Activated CD4-positive, alpha-beta T cell treated with anti-CD3 and anti-CD28 coated beads, Interleukin-2, amount 10 ng/mL, durations not matched to agents 24 days and 14 days (primary cell): Measurements from ENCODE around the gene KRT5. TPM values are rescaled to one million over a fixed set of nuclear protein-coding genes. Genes with fewer than 3 reads are reported as not detected.
"Not testable (repeated sequence)": the region's sequence is repeated elsewhere in the genome, so short reads cannot be mapped to it uniquely, and the experiment has no call there.

Experiments
- DNase-seq: peaks from one replicate; pipeline ENCODE4 v3.0.0; 2022
- H3K27ac Mint-ChIP-seq: one replicate; pipeline ENCODE4 v1.8.0; 2022; ENCODE audit warnings: mild to moderate bottlenecking, mixed read lengths
- H3K27me3 Mint-ChIP-seq: one replicate; pipeline ENCODE4 v1.8.0; 2022; ENCODE audit warnings: mixed read lengths
- H3K36me3 Mint-ChIP-seq: one replicate; pipeline ENCODE4 v1.8.0; 2022; ENCODE audit warnings: low read depth, mild to moderate bottlenecking, mixed read lengths
- H3K4me1 Mint-ChIP-seq: one replicate; pipeline ENCODE4 v1.8.0; 2021; ENCODE audit warnings: mixed read lengths
- H3K4me3 Mint-ChIP-seq: one replicate; pipeline ENCODE4 v1.8.0; 2022; ENCODE audit warnings: mild to moderate bottlenecking, moderate library complexity, mixed read lengths
- H3K9me3 Mint-ChIP-seq: one replicate; pipeline ENCODE4 v1.8.0; 2021; ENCODE audit warnings: mixed read lengths
- intact Hi-C: fragments of 100-400 bp; cut with micrococcal nuclease; formaldehyde crosslinking; loops from one replicate; pipeline ENCODE4 v1.15.1; 2023
- total RNA-seq: library from RNA; stranded (reverse); gene quantifications from 2 replicates; pipeline ENCODE4 v1.2.3, GENCODE V29; 2022

The KRT5 gene
- total RNA-seq, 1 donor from 2014 or later, result not detected

DNA sequence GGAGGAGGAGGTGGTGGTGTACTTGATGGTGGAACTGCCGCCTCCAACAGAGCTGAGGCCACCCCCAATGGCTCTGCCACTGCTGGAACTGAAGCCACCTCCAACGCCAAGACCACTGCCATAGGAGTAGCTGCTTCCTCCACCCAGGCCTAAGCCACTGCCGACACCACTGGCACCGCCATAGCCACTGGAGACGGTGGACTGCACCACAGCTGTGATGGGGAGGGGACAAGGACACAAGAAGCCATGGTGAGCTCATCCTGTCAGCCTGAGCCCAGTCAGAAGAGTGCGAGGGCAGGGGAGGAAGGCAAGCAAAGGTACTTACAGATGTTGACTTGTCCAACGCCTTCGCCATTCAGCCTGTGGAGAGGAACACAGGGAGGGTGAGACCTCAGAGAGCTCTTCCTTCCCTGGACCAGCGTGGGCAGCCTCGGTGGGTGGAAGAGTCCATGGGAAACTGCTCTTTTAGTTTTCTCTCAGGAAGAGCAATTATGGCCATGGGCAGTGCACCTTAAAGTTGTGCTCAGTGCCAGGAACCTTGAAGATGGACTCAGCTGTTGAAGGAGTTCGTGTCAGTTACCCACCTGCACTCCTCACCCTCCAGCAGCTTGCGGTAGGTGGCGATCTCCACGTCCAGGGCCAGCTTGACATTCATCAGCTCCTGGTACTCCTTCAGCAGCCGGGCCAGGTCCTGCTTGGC, 32.3 kb downstream of the KRT5 start:
- intact Hi-C loops, H3K4me3 Mint-ChIP-seq, H3K36me3 Mint-ChIP-seq, H3K4me1 Mint-ChIP-seq, H3K9me3 Mint-ChIP-seq, H3K27ac Mint-ChIP-seq, DNase-seq: not testable (repeated sequence)
- H3K27me3 Mint-ChIP-seq, result peaks cover 32% of the 10 kb centered on the region

- H3K27ac Mint-ChIP-seq, result no peak overlapping the region
- H3K4me1 Mint-ChIP-seq, result no peaks in the 10 kb centered on the region
- intact Hi-C loops, result no loop called here
- no peaks in the 10 kb centered on the region for H3K36me3 Mint-ChIP-seq
- H3K27me3 Mint-ChIP-seq, result peaks cover 36% of the 10 kb centered on the region
- no peak overlapping the region for H3K4me3 Mint-ChIP-seq
- no peak for DNase-seq
- no peaks in the 10 kb centered on the region for H3K9me3 Mint-ChIP-seq
These were observed 33.0 kb downstream of the KRT5 start for GRCh38 chr12:52487211-52487610.

DNA sequence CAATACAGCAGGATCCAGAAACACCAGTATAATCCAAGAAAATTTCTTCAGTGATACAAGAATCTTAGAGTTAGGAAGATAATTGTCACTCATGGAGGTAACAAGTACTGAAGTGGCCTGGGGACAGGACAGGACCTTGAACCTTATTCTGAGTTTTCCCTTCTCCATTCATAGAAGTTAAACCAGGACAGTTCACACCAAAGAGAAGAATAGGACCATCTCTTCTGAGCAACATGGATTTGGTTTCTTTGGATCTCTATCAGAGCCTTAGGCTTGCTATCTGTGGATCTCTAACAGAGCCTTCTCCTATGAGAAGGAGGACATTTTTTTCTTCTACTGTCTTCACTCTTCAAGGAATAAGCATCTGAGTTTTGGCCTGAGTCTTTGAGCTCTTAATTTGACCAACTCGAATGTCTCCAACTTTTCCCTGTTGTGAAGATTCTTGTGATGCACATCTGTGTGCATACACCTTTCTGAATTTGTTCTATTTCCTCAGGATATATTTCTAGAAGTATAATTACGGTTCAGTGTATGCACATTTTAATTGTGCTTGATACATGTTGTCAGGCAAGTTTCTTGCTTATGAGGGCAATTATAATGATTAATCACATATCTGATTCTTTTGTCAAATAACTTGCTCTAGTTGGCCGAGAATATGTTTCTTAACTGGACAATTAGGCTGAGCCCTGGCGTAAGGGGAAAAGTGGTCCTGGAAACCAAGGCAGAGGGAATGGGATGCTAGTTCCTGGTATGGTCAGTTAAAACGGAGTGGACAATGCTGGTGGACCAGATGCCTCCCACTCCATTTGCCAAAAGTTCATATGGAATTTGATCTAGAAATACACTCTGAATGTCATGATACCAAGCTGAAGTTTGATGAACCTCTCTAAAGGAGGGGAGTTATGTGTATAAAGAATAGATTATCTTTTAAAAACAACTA, 33.8 kb downstream of the KRT5 start:
- no peak for DNase-seq
- H3K4me1 Mint-ChIP-seq, result no peaks in the 10 kb centered on the region
- peaks cover 34% of the 10 kb centered on the region for H3K27me3 Mint-ChIP-seq
- H3K36me3 Mint-ChIP-seq, result no peaks in the 10 kb centered on the region
- no peak overlapping the region for H3K27ac Mint-ChIP-seq
- intact Hi-C loops, result no loop called here
- no peak overlapping the region for H3K4me3 Mint-ChIP-seq
- H3K9me3 Mint-ChIP-seq, result no peaks in the 10 kb centered on the region

GRCh38 chr12:52480073-52480472, 40.1 kb downstream of the KRT5 start:
- peak; percentile 6 for DNase-seq
- H3K9me3 Mint-ChIP-seq, result peaks cover 9% of the 10 kb centered on the region
- peaks cover 28% of the 10 kb centered on the region for H3K27me3 Mint-ChIP-seq
- H3K27ac Mint-ChIP-seq, result no peak overlapping the region
- intact Hi-C loops, result no loop called here
- no peak overlapping the region for H3K4me3 Mint-ChIP-seq
- no peaks in the 10 kb centered on the region for H3K4me1 Mint-ChIP-seq
- H3K36me3 Mint-ChIP-seq, result no peaks in the 10 kb centered on the region

DNA sequence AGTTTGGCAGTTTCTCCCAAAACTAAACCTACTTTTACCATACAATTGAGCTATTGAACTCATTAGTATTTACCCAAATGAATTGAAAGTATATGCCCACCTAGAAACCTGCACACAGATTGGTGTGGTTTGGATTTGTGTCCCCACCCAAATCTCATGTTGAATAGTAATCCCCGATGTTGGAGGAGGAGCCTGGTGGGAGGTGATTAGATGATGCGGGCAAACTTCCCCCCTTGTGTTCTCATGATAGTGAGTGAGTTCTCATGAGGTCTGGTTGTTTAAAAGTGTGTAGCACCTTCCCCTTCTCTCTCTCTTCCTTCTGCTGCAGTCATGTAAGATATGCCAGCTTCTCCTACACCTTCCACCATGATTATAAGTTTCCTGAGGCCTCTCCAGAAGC, 42.5 kb downstream of the KRT5 start:
- intact Hi-C loops, result no loop called here
- Mint-ChIP-seq H3K9me3 (peaks cover 9% of the 10 kb centered on the region), H3K4me3 (no peak overlapping the region), H3K27ac (no peak overlapping the region), H3K36me3 (no peaks in the 10 kb centered on the region), H3K27me3 (peaks cover 11% of the 10 kb centered on the region), H3K4me1 (no peaks in the 10 kb centered on the region)
- DNase-seq, result peak; percentile 35

DNA sequence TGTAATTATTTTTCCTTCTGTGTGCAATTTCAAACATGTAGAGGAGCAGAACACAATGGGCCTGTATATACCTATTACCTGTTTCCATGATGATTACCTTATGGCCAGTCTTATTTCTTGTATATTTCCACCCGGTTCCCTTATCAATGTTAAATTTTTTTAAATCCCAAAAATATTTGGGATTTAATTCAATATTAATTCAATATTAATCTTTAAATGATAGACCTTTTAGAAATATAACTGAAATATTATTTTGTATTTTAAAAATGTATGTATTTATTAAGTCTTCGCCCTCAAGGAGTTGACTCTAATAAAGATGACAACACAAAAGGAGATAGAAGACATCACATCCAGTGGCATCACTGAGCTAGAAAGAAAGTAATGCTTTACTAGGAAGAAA, 46.0 kb downstream of the KRT5 start:
- Mint-ChIP-seq H3K27ac (no peak overlapping the region), H3K4me1 (no peaks in the 10 kb centered on the region), H3K9me3 (peaks cover under 1% of the 10 kb centered on the region), H3K27me3 (peaks cover 8% of the 10 kb centered on the region), H3K36me3 (no peaks in the 10 kb centered on the region), H3K4me3 (no peak overlapping the region)
- intact Hi-C loops, result no loop called here
- DNase-seq, result no peak

GRCh38 chr12:52473768-52474167, 46.4 kb downstream of the KRT5 start, which contains the start of gene KRT6C:
Gene KRT6C, minus strand, starts transcription at chr12:52473805. Its CDS starts 68 bp downstream, at chr12:52473737.
- H3K27me3 Mint-ChIP-seq, result peaks cover 8% of the 10 kb centered on the region
- peak; percentile 29 for DNase-seq
- no peak within 1 kb of the TSS for H3K27ac Mint-ChIP-seq
- no peaks in the 10 kb centered on the region for H3K36me3 Mint-ChIP-seq
- H3K9me3 Mint-ChIP-seq, result no peaks in the 10 kb centered on the region
- intact Hi-C loops, result no loop called here
- H3K4me3 Mint-ChIP-seq, result no peak within 1 kb of the TSS
- H3K4me1 Mint-ChIP-seq, result no peaks in the 10 kb centered on the region

- no peaks in the 10 kb centered on the region for H3K36me3 Mint-ChIP-seq
- H3K27me3 Mint-ChIP-seq, result peaks cover 6% of the 10 kb centered on the region
- intact Hi-C loops, result no loop called here
- peak; percentile 34 for DNase-seq
- H3K9me3 Mint-ChIP-seq, result no peaks in the 10 kb centered on the region
- H3K4me1 Mint-ChIP-seq, result no peaks in the 10 kb centered on the region
- no peak overlapping the region for H3K4me3 Mint-ChIP-seq
- no peak overlapping the region for H3K27ac Mint-ChIP-seq
These were observed 50.3 kb downstream of the KRT5 start for GRCh38 chr12:52469853-52470252.

- no peaks in the 10 kb centered on the region for H3K4me1 Mint-ChIP-seq
- intact Hi-C loops, result no loop called here
- no peak overlapping the region for H3K4me3 Mint-ChIP-seq
- peaks cover 22% of the 10 kb centered on the region for H3K27me3 Mint-ChIP-seq
- H3K36me3 Mint-ChIP-seq, result no peaks in the 10 kb centered on the region
- no peak overlapping the region for H3K27ac Mint-ChIP-seq
- DNase-seq, result peak; percentile 30
- H3K9me3 Mint-ChIP-seq, result no peaks in the 10 kb centered on the region
These were observed 55.3 kb downstream of the KRT5 start for GRCh38 chr12:52464897-52465296.

Other genes with a start within 250 kb of the KRT5 start
- 0.44 and 0.64 TPM in 2 replicates for gene KRT86, start 245.7 kb downstream of the KRT5 start, total RNA-seq
- gene KRT81, start 228.9 kb downstream of the KRT5 start, total RNA-seq, result not detected in 2 replicates
- gene KRT83, start 199.0 kb downstream of the KRT5 start, total RNA-seq, result not detected in 2 replicates
- gene KRT85, start 152.9 kb downstream of the KRT5 start, total RNA-seq, result not detected in 2 replicates
- gene KRT84, start 134.7 kb downstream of the KRT5 start, total RNA-seq, result not detected in 2 replicates
- gene KRT82, start 114.1 kb downstream of the KRT5 start, total RNA-seq, result not detected in 2 replicates
- not detected in 2 replicates for gene KRT75, start 86.0 kb downstream of the KRT5 start, total RNA-seq
- gene KRT6B, start 68.2 kb downstream of the KRT5 start, total RNA-seq, result not detected in 2 replicates
- gene KRT6C, start 46.6 kb downstream of the KRT5 start, total RNA-seq, result not detected in 2 replicates
- gene KRT6A, start 27.1 kb downstream of the KRT5 start, total RNA-seq, result not detected in 2 replicates
- not detected in 2 replicates for gene KRT71, start 32.8 kb upstream of the KRT5 start, total RNA-seq
- not detected in 2 replicates for gene KRT74, start 53.4 kb upstream of the KRT5 start, total RNA-seq
- gene KRT72, start 81.1 kb upstream of the KRT5 start, total RNA-seq, result 0.09 TPM in 1 of 2 replicates, not detected in the other
- 0.09 TPM in 1 of 2 replicates, not detected in the other for gene KRT73, start 98.2 kb upstream of the KRT5 start, total RNA-seq
- not detected in 2 replicates for gene KRT2, start 131.8 kb upstream of the KRT5 start, total RNA-seq
- gene KRT1, start 160.0 kb upstream of the KRT5 start, total RNA-seq, result not detected in 2 replicates
- gene KRT77, start 183.1 kb upstream of the KRT5 start, total RNA-seq, result not detected in 2 replicates